Erythroblast (primary cell): ENCODE results near the gene CDKN2A.

Source experiments
- GATA1 ChIP-seq: IDR thresholded peaks from 2 replicates; pipeline ENCODE4 v1.6.1; 2011; ENCODE audit warnings: low read depth, mild to moderate bottlenecking, control low read depth, low read length, moderate library complexity
- POLR2A ChIP-seq: IDR thresholded peaks from 2 replicates; pipeline ENCODE4 v1.6.1; 2011; ENCODE audit warnings: mild to moderate bottlenecking, low read length

DNA sequence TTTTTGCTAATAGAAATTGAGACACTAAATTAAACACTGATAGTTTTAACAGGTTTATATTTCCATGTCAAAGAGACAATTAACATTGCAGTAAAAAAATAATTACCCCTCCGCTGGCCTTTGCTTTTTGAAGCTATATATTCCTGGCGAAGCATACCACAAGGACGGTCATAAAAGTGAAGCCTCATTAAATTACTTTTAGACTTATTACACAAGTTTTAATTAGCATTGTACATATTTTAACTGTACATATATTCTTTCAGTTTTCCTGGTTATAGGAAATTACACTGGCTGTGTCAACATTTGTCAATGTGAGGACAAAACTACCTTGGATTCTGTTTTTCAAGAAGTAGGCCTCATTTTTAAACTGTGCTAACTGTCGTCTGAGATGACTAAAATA is 1.2 kb downstream of the CDKN2A start:
- TF ChIP-seq POLR2A (no peak), GATA1 (no peak)
